ENCODE data around the gene SFMBT1. TPM values are rescaled to one million over a fixed set of nuclear protein-coding genes. Genes with fewer than 3 reads are reported as not detected.
A peak's percentile ranks its signal among the peaks of the same experiment; 100 is the strongest.
"Not testable (repeated sequence)": the region's sequence is repeated elsewhere in the genome, so short reads cannot be mapped to it uniquely, and the experiment has no call there.

Gene SFMBT1
- total RNA-seq, 1 donor from 2014 or later = 5.5 TPM

- no peak for DNase-seq (ENCODE audit: low read depth)
- Histone ChIP-seq H3K36me3 (ENCODE audit: insufficient read depth, low read length) (no peaks in the 10 kb centered on the region), H3K4me1 (ENCODE audit: insufficient read depth, low read length) (no peaks in the 10 kb centered on the region), H3K79me2 (ENCODE audit: insufficient read depth, low read length) (no peaks in the 10 kb centered on the region), H4K20me1 (ENCODE audit: insufficient read depth, low read length) (no peaks in the 10 kb centered on the region), H3K4me2 (ENCODE audit: low read length) (no peak overlapping the region), H3K9ac (ENCODE audit: low read length) (no peak overlapping the region), H3K27me3 (ENCODE audit: insufficient read depth, low read length) (no peaks in the 10 kb centered on the region), H3K27ac (ENCODE audit: low read depth, low read length) (no peak overlapping the region), H3K4me3 (ENCODE audit: insufficient read depth, low read depth, low read length) (no peak overlapping the region), H2AFZ (ENCODE audit: low read depth, low read length) (no peak overlapping the region), H3K9me3 (ENCODE audit: insufficient read depth, low read depth, low read length) (no peaks in the 10 kb centered on the region)
- H3K27ac Mint-ChIP-seq (ENCODE audit: unreplicated experiment) = no peak overlapping the region
- H3K9me3 Mint-ChIP-seq (ENCODE audit: unreplicated experiment) = no peaks in the 10 kb centered on the region
- no peak for FAIRE-seq
- H3K27me3 Mint-ChIP-seq (ENCODE audit: low read depth, unreplicated experiment) = peaks cover 3% of the 10 kb centered on the region
- H3K4me1 Mint-ChIP-seq (ENCODE audit: low read depth, unreplicated experiment) = no peaks in the 10 kb centered on the region
- no peaks in the 10 kb centered on the region for H3K36me3 Mint-ChIP-seq (ENCODE audit: low read depth, unreplicated experiment)
- TF ChIP-seq EZH2 (IDR thresholded peaks at IDR 0.05; ENCODE audit: insufficient read depth, low read length) = no peak
- TF ChIP-seq, protein P1, sequence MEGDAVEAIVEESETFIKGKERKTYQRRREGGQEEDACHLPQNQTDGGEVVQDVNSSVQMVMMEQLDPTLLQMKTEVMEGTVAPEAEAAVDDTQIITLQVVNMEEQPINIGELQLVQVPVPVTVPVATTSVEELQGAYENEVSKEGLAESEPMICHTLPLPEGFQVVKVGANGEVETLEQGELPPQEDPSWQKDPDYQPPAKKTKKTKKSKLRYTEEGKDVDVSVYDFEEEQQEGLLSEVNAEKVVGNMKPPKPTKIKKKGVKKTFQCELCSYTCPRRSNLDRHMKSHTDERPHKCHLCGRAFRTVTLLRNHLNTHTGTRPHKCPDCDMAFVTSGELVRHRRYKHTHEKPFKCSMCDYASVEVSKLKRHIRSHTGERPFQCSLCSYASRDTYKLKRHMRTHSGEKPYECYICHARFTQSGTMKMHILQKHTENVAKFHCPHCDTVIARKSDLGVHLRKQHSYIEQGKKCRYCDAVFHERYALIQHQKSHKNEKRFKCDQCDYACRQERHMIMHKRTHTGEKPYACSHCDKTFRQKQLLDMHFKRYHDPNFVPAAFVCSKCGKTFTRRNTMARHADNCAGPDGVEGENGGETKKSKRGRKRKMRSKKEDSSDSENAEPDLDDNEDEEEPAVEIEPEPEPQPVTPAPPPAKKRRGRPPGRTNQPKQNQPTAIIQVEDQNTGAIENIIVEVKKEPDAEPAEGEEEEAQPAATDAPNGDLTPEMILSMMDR (IDR thresholded peaks at IDR 0.05; ENCODE audit: insufficient read depth, low read depth, low read length) = peak; percentile 32
- no peak overlapping the region for H3K4me3 Mint-ChIP-seq (ENCODE audit: unreplicated experiment)
Observed at GRCh38 chr3:53056442-53056841, 10.6 kb upstream of the SFMBT1 start.

DNA sequence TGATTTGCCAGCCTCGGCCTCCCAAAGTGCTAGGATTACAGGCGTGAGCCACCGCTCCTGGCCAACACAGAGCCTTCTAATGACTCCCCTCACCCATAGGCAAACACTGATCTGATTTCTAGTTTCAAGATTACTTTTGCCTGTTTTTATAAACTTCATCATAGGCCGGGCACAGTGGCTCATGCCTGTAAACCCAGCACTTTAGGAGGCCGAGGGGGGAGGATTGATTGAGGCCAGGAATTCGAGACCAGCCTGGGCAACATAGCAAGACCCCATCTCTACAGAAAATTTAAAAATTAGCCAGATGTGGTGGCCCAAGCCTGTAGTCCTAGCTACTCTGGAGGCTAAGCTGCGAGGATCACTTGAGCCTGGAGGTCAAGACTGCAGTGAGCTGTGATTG, 8.4 kb upstream of the SFMBT1 start:
- H3K9me3 ChIP-seq (ENCODE audit: insufficient read depth, low read depth, low read length); H3K27me3 ChIP-seq (ENCODE audit: insufficient read depth, low read length); H3K9ac ChIP-seq (ENCODE audit: low read length); H3K9me3 Mint-ChIP-seq (ENCODE audit: unreplicated experiment); H3K27me3 Mint-ChIP-seq (ENCODE audit: low read depth, unreplicated experiment); H3K4me1 ChIP-seq (ENCODE audit: insufficient read depth, low read length); FAIRE-seq; H2AFZ ChIP-seq (ENCODE audit: low read depth, low read length); H3K36me3 Mint-ChIP-seq (ENCODE audit: low read depth, unreplicated experiment); H3K4me3 Mint-ChIP-seq (ENCODE audit: unreplicated experiment); H3K4me1 Mint-ChIP-seq (ENCODE audit: low read depth, unreplicated experiment); H3K79me2 ChIP-seq (ENCODE audit: insufficient read depth, low read length); H4K20me1 ChIP-seq (ENCODE audit: insufficient read depth, low read length); H3K36me3 ChIP-seq (ENCODE audit: insufficient read depth, low read length); H3K27ac Mint-ChIP-seq (ENCODE audit: unreplicated experiment); H3K4me3 ChIP-seq (ENCODE audit: insufficient read depth, low read depth, low read length); H3K27ac ChIP-seq (ENCODE audit: low read depth, low read length); H3K4me2 ChIP-seq (ENCODE audit: low read length); DNase-seq (ENCODE audit: low read depth): not testable (repeated sequence)

DNA sequence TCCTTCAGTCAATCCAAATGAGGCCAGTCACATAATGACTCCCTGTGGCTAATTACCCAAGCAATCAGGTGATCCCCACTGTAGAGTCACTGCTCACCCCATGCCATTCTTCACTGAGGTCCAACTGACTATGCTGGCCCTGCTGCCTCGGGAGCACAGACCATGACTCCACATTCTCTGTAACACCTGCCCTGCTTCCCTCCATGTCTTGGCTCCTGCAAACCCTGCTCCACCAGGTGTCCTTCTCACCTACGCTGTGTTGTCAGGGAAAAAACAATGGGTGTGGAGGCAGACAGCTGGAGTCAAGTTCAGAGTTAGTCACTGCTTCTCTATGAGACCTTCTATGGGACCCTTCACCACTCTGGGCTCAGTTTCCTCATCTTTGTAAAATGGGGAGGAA, 6.1 kb upstream of the SFMBT1 start:
- Histone ChIP-seq H3K36me3 (ENCODE audit: insufficient read depth, low read length) (no peaks in the 10 kb centered on the region), H3K9ac (ENCODE audit: low read length) (no peak overlapping the region)
- peaks cover 12% of the 10 kb centered on the region for H3K27me3 Mint-ChIP-seq (ENCODE audit: low read depth, unreplicated experiment)

More for the DNA sequence above, 6.1 kb upstream of the SFMBT1 start:
- no peaks in the 10 kb centered on the region for H3K27me3 ChIP-seq (ENCODE audit: insufficient read depth, low read length)
- H3K4me3 ChIP-seq (ENCODE audit: insufficient read depth, low read depth, low read length) = no peak overlapping the region
- H3K79me2 ChIP-seq (ENCODE audit: insufficient read depth, low read length) = no peaks in the 10 kb centered on the region
- FAIRE-seq (no peak), DNase-seq (ENCODE audit: low read depth) (no peak)
- H3K9me3 ChIP-seq (ENCODE audit: insufficient read depth, low read depth, low read length) = no peaks in the 10 kb centered on the region
- H4K20me1 ChIP-seq (ENCODE audit: insufficient read depth, low read length) = no peaks in the 10 kb centered on the region
- no peak overlapping the region for H3K27ac ChIP-seq (ENCODE audit: low read depth, low read length)
- no peak overlapping the region for H3K27ac Mint-ChIP-seq (ENCODE audit: unreplicated experiment)
- no peak overlapping the region for H2AFZ ChIP-seq (ENCODE audit: low read depth, low read length)
- TF ChIP-seq, protein P1 (IDR thresholded peaks at IDR 0.05; ENCODE audit: insufficient read depth, low read depth, low read length) = no peak
- H3K4me2 ChIP-seq (ENCODE audit: low read length) = no peak overlapping the region
- H3K36me3 Mint-ChIP-seq (ENCODE audit: low read depth, unreplicated experiment) = no peaks in the 10 kb centered on the region
- peaks cover 2% of the 10 kb centered on the region for H3K9me3 Mint-ChIP-seq (ENCODE audit: unreplicated experiment)
- no peaks in the 10 kb centered on the region for H3K4me1 ChIP-seq (ENCODE audit: insufficient read depth, low read length)
- H3K4me1 Mint-ChIP-seq (ENCODE audit: low read depth, unreplicated experiment) = no peaks in the 10 kb centered on the region
- no peak overlapping the region for H3K4me3 Mint-ChIP-seq (ENCODE audit: unreplicated experiment)
